SK-N-SH (cell line): ENCODE measurements around the gene OR10G2.

Experiments used
- CTCF ChIP-seq: fragments of 200-600 bp; sonication (generic); IDR thresholded peaks from 2 replicates; pipeline ENCODE4 v1.6.1; 2017; ENCODE audit warnings: antibody characterized with exemption, mild to moderate bottlenecking, moderate library complexity
- MAX ChIP-seq: IDR thresholded peaks from 2 replicates; pipeline ENCODE4 v1.4.0; 2012; ENCODE audit warnings: low read depth
- POLR2AphosphoS5 ChIP-seq: IDR thresholded peaks from 2 replicates; pipeline ENCODE4 v1.6.1; 2012; ENCODE audit warnings: low read depth, low read length
- TAF1 ChIP-seq: IDR thresholded peaks from 2 replicates; pipeline ENCODE4 v1.6.1; 2012; ENCODE audit warnings: low read depth, mild to moderate bottlenecking, low read length, moderate library complexity, borderline replicate concordance

GRCh38 chr14:21631084-21631483, 3.7 kb downstream of the OR10G2 start:
- no peak for TF ChIP-seq MAX
- TF ChIP-seq POLR2AphosphoS5: no peak
- no peak for TF ChIP-seq CTCF
- no peak for TF ChIP-seq TAF1
